Testis (tissue), 3 donors: ENCODE results near the gene LAMB4. TPM values are rescaled to one million over a fixed set of nuclear protein-coding genes. Genes with fewer than 3 reads are reported as not detected.
A peak's percentile ranks its signal among the peaks of the same experiment; 100 is the strongest.

ENCODE experiments used
- DNase-seq: peaks from one replicate; pipeline ENCODE4 v3.0.0-alpha.2; 2019
- H3K27ac ChIP-seq, 2 donors: fragments of 200-600 bp; sonication (generic); one replicate each; pipeline ENCODE4 v1.5.1; 2019
- H3K27me3 ChIP-seq: fragments of 200-600 bp; sonication (generic); one replicate; pipeline ENCODE4 v1.5.1; 2019
- H3K36me3 ChIP-seq: fragments of 200-600 bp; sonication (generic); one replicate; pipeline ENCODE4 v1.5.1; 2017; ENCODE audit warnings: low read depth; ENCODE audit errors: missing control alignments
- H3K4me1 ChIP-seq: fragments of 200-600 bp; sonication (generic); one replicate; pipeline ENCODE4 v1.5.1; 2019
- H3K4me3 ChIP-seq, 2 donors: fragments of 200-600 bp; sonication (generic); one replicate each; pipeline ENCODE4 v1.5.1; 2017 to 2019
- H3K9me3 ChIP-seq: fragments of 200-600 bp; sonication (generic); one replicate; pipeline ENCODE4 v1.5.1; 2017
- CTCF ChIP-seq, 3 experiments: fragments of 450-650 bp in 2 of 3; fragments of 200-600 bp in 1 of 3; sonication (generic) in 1 of 3; IDR thresholded peaks; one replicate each; pipeline ENCODE4 v1.5.1; 2016 to 2019; ENCODE audit warnings: antibody characterized with exemption in 3 of 3, mild to moderate bottlenecking in 2 of 3, moderate library complexity in 1 of 3
- POLR2A ChIP-seq: fragments of 450-650 bp; IDR thresholded peaks from one replicate; pipeline ENCODE4 v1.6.1; 2017; ENCODE audit warnings: antibody characterized with exemption, mild to moderate bottlenecking, moderate library complexity
- WGBS, 2 donors: methylation state at CpG; one replicate each; pipeline ENCODE4 v1.1.5; 2018; 5-methylcytosine and 5-hydroxymethylcytosine counted together
- intact Hi-C: fragments of 100-400 bp; cut with DNase I; formaldehyde crosslinking; loops from one replicate; pipeline ENCODE4 v1.15.1; 2023; ENCODE audit warnings: low total_unique reads
- polyA plus RNA-seq: library from polyadenylated mRNA; stranded (reverse); fragments of 350-450 nt; fragmentation: Illumina TruSeq; extraction: RNeasy Lipid Tissue Mini Kit (QIAGEN cat#74804); gene quantifications from one replicate; pipeline ENCODE4 v1.2.3, GENCODE V29; 2014; ENCODE audit warnings: low read depth, low replicate concordance; ENCODE audit not compliant: insufficient read depth
- total RNA-seq, 2 donors: library from RNA; depleted of rRNA; stranded (reverse); fragments of >200 nt; gene quantifications; one replicate each; pipeline ENCODE4 v1.2.3, GENCODE V29; 2016

Gene LAMB4
- total and polyA plus RNA-seq, 3 donors from 2014 or later: 2.8 to 3.1 (median 3.0) TPM

GRCh38 chr7:107996072-107996882 lies 133.9 kb downstream of the LAMB4 start:
- Histone ChIP-seq H3K4me3 (no peak overlapping the region), H3K27me3 (no peaks in the 10 kb centered on the region)
- 56 to 64% methylated on average over 7 of the region's 7 CpGs for WGBS, 2 donors

GRCh38 chr7:107995184-107996071 lies 134.7 kb downstream of the LAMB4 start:
- intact Hi-C loops: no loop called here
- H3K36me3 ChIP-seq: no peaks in the 10 kb centered on the region
- DNase-seq: no peak
- H3K27ac ChIP-seq: peak overlapping the region in 1 of 2 donors; percentile 44
- 31 to 35% methylated on average over 6 of the region's 6 CpGs for WGBS, 2 donors
- no peaks in the 10 kb centered on the region for H3K9me3 ChIP-seq
- H3K4me1 ChIP-seq: peaks cover 5% of the 10 kb centered on the region
- TF ChIP-seq CTCF (IDR thresholded peaks at IDR 0.05) (no peak), POLR2A (no peak)
- H3K27me3 ChIP-seq: no peaks in the 10 kb centered on the region
- H3K4me3 ChIP-seq: no peak overlapping the region

More at GRCh38 chr7:107996072-107996882, 133.9 kb downstream of the LAMB4 start:
- H3K4me1 ChIP-seq: peaks cover 5% of the 10 kb centered on the region
- no peak for TF ChIP-seq POLR2A
- TF ChIP-seq CTCF (IDR thresholded peaks at IDR 0.05): no peak
- intact Hi-C loops: no loop called here
- no peak for DNase-seq
- no peaks in the 10 kb centered on the region for H3K9me3 ChIP-seq
- no peaks in the 10 kb centered on the region for H3K36me3 ChIP-seq
- H3K27ac ChIP-seq: peak overlapping the region in 1 of 2 donors; percentile 44

GRCh38 chr7:107994421-107995030 lies 135.6 kb downstream of the LAMB4 start:
- Histone ChIP-seq H3K9me3 (no peaks in the 10 kb centered on the region), H3K36me3 (no peaks in the 10 kb centered on the region)
- no peak for TF ChIP-seq POLR2A

GRCh38 chr7:107993891-107994291 lies 136.3 kb downstream of the LAMB4 start:
- no peak for DNase-seq
- H3K9me3 ChIP-seq: no peaks in the 10 kb centered on the region
- intact Hi-C loops: no loop called here
- H3K4me3 ChIP-seq: no peak overlapping the region
- no peak overlapping the region for H3K27ac ChIP-seq
- peaks cover 5% of the 10 kb centered on the region for H3K4me1 ChIP-seq
- no peak for TF ChIP-seq CTCF (IDR thresholded peaks at IDR 0.05)
- H3K36me3 ChIP-seq: no peaks in the 10 kb centered on the region
- WGBS, 2 donors: 46 to 65% methylated on average over 1 of the region's 1 CpG
- H3K27me3 ChIP-seq: no peaks in the 10 kb centered on the region

More at GRCh38 chr7:107994421-107995030, 135.6 kb downstream of the LAMB4 start:
- 62 to 81% methylated on average over 2 of the region's 2 CpGs for WGBS, 2 donors
- DNase-seq: no peak
- Histone ChIP-seq H3K27me3 (no peaks in the 10 kb centered on the region), H3K27ac (peak overlapping the region in 1 of 2 donors; percentile 44), H3K4me3 (no peak overlapping the region), H3K4me1 (peaks cover 5% of the 10 kb centered on the region)
- intact Hi-C loops: no loop called here
